GM12878 (cell line): Measurements from ENCODE around the gene CUTA. TPM values are rescaled to one million over a fixed set of nuclear protein-coding genes. Genes with fewer than 3 reads are reported as not detected.
A peak's percentile ranks its signal among the peaks of the same experiment; 100 is the strongest.

Experiments used
- ATAC-seq: fragments of 200-7000 bp; cut with Tn5 transposase; 3 replicates; pipeline ENCODE4 v1.9.1; 2020; ENCODE audit warnings: mild to moderate bottlenecking, moderate library complexity
- BruUV-seq: library from RNA; stranded (reverse); fragments of 400-500 nt; replicated peaks from 2 replicates; lab custom pipeline; 2021; lab: Mats Ljungman, UMichigan
- CTCF ChIA-PET: fragments of 300-600 bp; sonication (Branson Sonifier 250); formaldehyde crosslinking; extraction: SDS; loops from one replicate; lab custom pipeline; 2021; ENCODE audit warnings: inconsistent platforms; lab: Yijun Ruan, JAX
- POLR2A ChIA-PET: fragments of 350-600 bp; formaldehyde crosslinking; extraction: SDS; loops from one replicate; lab custom pipeline; 2021; ENCODE audit warnings: inconsistent platforms; lab: Charles Lee
- RAD21 ChIA-PET: fragments of 300-600 bp; sonication (Branson Sonifier 250); formaldehyde crosslinking; loops from one replicate; lab custom pipeline; 2023; ENCODE audit warnings: antibody characterized with exemption; ENCODE audit not compliant: unreplicated experiment; lab: Charles Lee
- SMC1A ChIA-PET: fragments of 300-600 bp; sonication (Branson Sonifier 250); formaldehyde crosslinking; loops from one replicate; lab custom pipeline; 2023; ENCODE audit not compliant: unreplicated experiment, uncharacterized antibody; lab: Charles Lee
- DNase-seq: peaks from one replicate; pipeline ENCODE4 v3.0.0-alpha.2; 2011; ENCODE audit warnings: low read depth, low spot score
- FAIRE-seq: peaks from 3 replicates; lab custom pipeline; 2011; peaks lifted over from hg19 to GRCh38; lab: Jason Lieb, UNC
- H2AFZ ChIP-seq: 2 replicates; pipeline ENCODE4 v1.6.0; 2011; ENCODE audit warnings: low read depth, low read length, control low read depth; ENCODE audit not compliant: control insufficient read depth
- H3K27ac ChIP-seq: 2 replicates; pipeline ENCODE4 v1.5.1; 2011; ENCODE audit warnings: control low read depth; ENCODE audit not compliant: control insufficient read depth, insufficient read depth
- H3K27me3 ChIP-seq, 2 experiments: replicated peaks in 1 of 2; 2 replicates each; pipeline versions ENCODE4 v1.6.0 to v1.6.1; 2011; ENCODE audit warnings: low read length in 1 of 2; ENCODE audit not compliant: control insufficient read depth in 2 of 2, insufficient read depth in 2 of 2
- H3K36me3 ChIP-seq, 2 experiments: 2 replicates each; pipeline ENCODE4 v1.5.1; 2011; ENCODE audit warnings: low read length in 1 of 2; ENCODE audit not compliant: control insufficient read depth in 2 of 2, insufficient read depth in 2 of 2
- H3K4me1 ChIP-seq: 2 replicates; pipeline ENCODE4 v1.6.1; 2011; ENCODE audit warnings: mild to moderate bottlenecking, low read length, moderate library complexity, mixed read lengths; ENCODE audit not compliant: control insufficient read depth, insufficient read depth
- H3K4me2 ChIP-seq: 2 replicates; pipeline ENCODE4 v1.6.0; 2011; ENCODE audit warnings: control low read depth; ENCODE audit not compliant: control insufficient read depth, insufficient read depth
- H3K4me3 ChIP-seq: fragments of 200-600 bp; sonication (generic); 2 replicates; pipeline ENCODE4 v1.5.1; 2016
- H3K79me2 ChIP-seq: 2 replicates; pipeline ENCODE4 v1.6.0; 2011; ENCODE audit warnings: low read length; ENCODE audit not compliant: control insufficient read depth, insufficient read depth
- H3K9ac ChIP-seq: 2 replicates; pipeline ENCODE4 v1.8.0; 2011; ENCODE audit warnings: low read length, control low read depth, mixed read lengths; ENCODE audit not compliant: control insufficient read depth, insufficient read depth
- H3K9me3 ChIP-seq: replicated peaks from 3 replicates; pipeline ENCODE4 v1.5.1; 2011; ENCODE audit warnings: mild to moderate bottlenecking, low read length; ENCODE audit not compliant: control insufficient read depth, insufficient read depth
- H4K20me1 ChIP-seq: 2 replicates; pipeline ENCODE4 v1.6.0; 2011; ENCODE audit not compliant: control insufficient read depth, insufficient read depth
- BHLHE40 ChIP-seq, 2 experiments: fragments of 450-650 bp in 1 of 2; IDR thresholded peaks; 2 replicates each; pipeline ENCODE4 v1.6.1; 2011 to 2017; ENCODE audit warnings: low read depth in 2 of 2, borderline replicate concordance in 1 of 2, improper control_type of control experiment in 1 of 2, low read length in 1 of 2, mild to moderate bottlenecking in 1 of 2
- CHD2 ChIP-seq: IDR thresholded peaks from 2 replicates; pipeline ENCODE4 v1.6.1; 2011; ENCODE audit warnings: low read depth, low read length, improper control_type of control experiment, borderline replicate concordance
- CREB1 ChIP-seq: IDR thresholded peaks from 2 replicates; pipeline ENCODE4 v1.6.1; 2012; ENCODE audit warnings: low read depth, mild to moderate bottlenecking, inconsistent platforms
- EED ChIP-seq: sonication (generic); IDR thresholded peaks from 2 replicates; pipeline ENCODE4 v1.6.1; 2016; ENCODE audit warnings: antibody characterized with exemption, low read depth
- EGR1 ChIP-seq, 2 experiments: IDR thresholded peaks; 1 replicate in 1 of 2; 2 replicates in 1 of 2; pipeline ENCODE4 v1.6.1; 2011 to 2012; ENCODE audit warnings: low read depth in 2 of 2, low read length in 2 of 2, borderline replicate concordance in 1 of 2, mild to moderate bottlenecking in 1 of 2, moderate library complexity in 1 of 2
- LARP7 ChIP-seq: fragments of 450-650 bp; IDR thresholded peaks from 2 replicates; pipeline ENCODE4 v1.6.1; 2017; ENCODE audit warnings: mild to moderate bottlenecking
- NFYB ChIP-seq: IDR thresholded peaks from 2 replicates; pipeline ENCODE4 v1.6.1; 2011; ENCODE audit warnings: low read depth, mild to moderate bottlenecking, low read length, improper control_type of control experiment, moderate library complexity; ENCODE audit not compliant: insufficient read depth
- NR2F1 ChIP-seq: fragments of 450-650 bp; conservative IDR thresholded peaks from 2 replicates; pipeline ENCODE4 v1.6.1; 2017; ENCODE audit warnings: mild to moderate bottlenecking
- PRDM15 ChIP-seq: fragments of 450-650 bp; formaldehyde crosslinking; IDR thresholded peaks from 2 replicates; pipeline ENCODE4 v1.4.0; 2020; ENCODE audit warnings: mild to moderate bottlenecking, moderate library complexity
- WGBS: methylation state at CpG from one replicate; pipeline ENCODE4 v1.1.6; 2016; ENCODE audit warnings: low lambda C conversion rate; ENCODE audit not compliant: insufficient replicate concordance, insufficient coverage; ENCODE audit errors: missing lambda C conversion rate; 5-methylcytosine and 5-hydroxymethylcytosine counted together
- in situ Hi-C: fragments of 300-500 bp; cut with MboI; formaldehyde crosslinking; loops from 9 replicates; pipeline ENCODE4 v1.14.3; 2018; ENCODE audit warnings: mixed read lengths
- intact Hi-C: fragments of 100-400 bp; cut with micrococcal nuclease; formaldehyde crosslinking; loops from one replicate; pipeline ENCODE4 v1.14.2; 2022; ENCODE audit not compliant: unreplicated experiment
- polyA plus RNA-seq, 11 experiments: library from polyadenylated mRNA; depleted of rRNA in 4 of 11; unstranded in 6 of 11; stranded (reverse) in 5 of 11; fragments of >200 nt; fragmentation: Nextera tagmentation in 4 of 11; fragmentation: Illumina TruSeq in 1 of 11; extraction: Ambion mirVana in 4 of 11; extraction: Trizol in 1 of 11; gene quantifications; 1 replicate in 1 of 11; 2 replicates in 10 of 11; pipeline versions ENCODE4 v1.2.1 to v1.2.3, GENCODE V29; 2011 to 2016; ENCODE audit warnings: inconsistent platforms in 2 of 11, missing spikeins in 2 of 11, low read depth in 1 of 11
- total RNA-seq, 4 experiments: library from RNA; depleted of rRNA in 3 of 4; stranded (reverse); fragments of >200 nt in 3 of 4; fragmentation: Illumina TruSeq in 1 of 4; extraction: Trizol in 1 of 4; gene quantifications; 2 replicates each; pipeline versions ENCODE4 v1.2.1 to v1.2.3, GENCODE V29; 2013 to 2021
- TF ChIP-seq, protein P1 (sequence below): fragments of 450-650 bp; IDR thresholded peaks from 2 replicates; pipeline ENCODE4 v1.6.1; 2016; ENCODE audit warnings: mild to moderate bottlenecking, moderate library complexity, borderline replicate concordance
- TF ChIP-seq, protein P2 (sequence below), 3 experiments: IDR thresholded peaks in 2 of 3; conservative IDR thresholded peaks in 1 of 3; 2 replicates each; pipeline ENCODE4 v1.5.1; 2011; ENCODE audit warnings: low read depth in 3 of 3, low read length in 3 of 3, mild to moderate bottlenecking in 3 of 3, control low read depth in 2 of 3, moderate library complexity in 2 of 3, inconsistent platforms in 1 of 3, mixed read lengths in 1 of 3; ENCODE audit not compliant: control insufficient read depth in 2 of 3, insufficient read depth in 1 of 3; ENCODE audit errors: extremely low read depth in 1 of 3

CUTA gene
- total and polyA plus RNA-seq, 10 of the 15 experiments (the other 5 are each of a cell fraction or from before 2014, with no cell fraction given), result 102 to 293 (median 189) TPM

- Histone ChIP-seq H2AFZ (no peak overlapping the region), H3K36me3 (no peaks in the 10 kb centered on the region), H3K9me3 (no peaks in the 10 kb centered on the region), H3K4me3 (peak overlapping the region; percentile 75), H3K27me3 (no peaks in the 10 kb centered on the region; a peak in 2 of 4 replicates), H4K20me1 (no peaks in the 10 kb centered on the region), H3K27ac (no peak overlapping the region), H3K79me2 (peaks cover 6% of the 10 kb centered on the region), H3K9ac (no peak overlapping the region; the same call in 1 of the 2 replicates), H3K4me2 (peak overlapping the region; percentile 77), H3K4me1 (peaks cover 54% of the 10 kb centered on the region)
- POLR2A ChIA-PET, result interaction anchor here (1.8 kb wide), 1 partner anchor 17 kb away, joined by 6 read pairs; the partner anchor contains the start of gene PHF1
- CTCF ChIA-PET, result no interaction called here
- RAD21 ChIA-PET, result interaction anchor here (1.3 kb wide), 1 partner anchor 27 kb away, joined by 5 read pairs; the partner anchor contains the start of gene ZBTB9
- SMC1A ChIA-PET, result no interaction called here
- 0% methylated on average over 29 of the region's 79 CpGs for WGBS
- ATAC-seq (no peak), DNase-seq (no peak), FAIRE-seq (no peak)
- BruUV-seq, result no TSS peak
- in situ Hi-C loops (no loop called here), intact Hi-C loops (loop anchor here (1.0 to 2.0 kb wide), 2 partner anchors 37 to 144 kb away; partner anchors contain the start of gene KIFC1)
- TF ChIP-seq BHLHE40 (IDR thresholded peaks at IDR 0.05; ENCODE audit: borderline replicate concordance in 1 of 2, low read depth in 2 of 2, low read length in 1 of 2) (peak; percentile 51 to 86; a peak in 3 of 4 replicates), EGR1 (IDR thresholded peaks at IDR 0.05; ENCODE audit: borderline replicate concordance in 1 of 2, low read depth in 2 of 2, low read length in 2 of 2) (peak in 1 of 2 experiments; percentile 70; a peak in 2 of 3 replicates), NFYB (no peak), CREB1 (0 out of 2 replicates have a peak, but pooled peaks have one; percentile 2), LARP7 (0 out of 2 replicates have a peak, but pooled peaks have one; percentile 43), PRDM15 (CRISPR knock-in tag) (no peak), CHD2 (0 out of 2 replicates have a peak, but pooled peaks have one; percentile 34), EED (no peak), NR2F1 (0 out of 2 replicates have a peak, but pooled peaks have one; percentile 15)
- TF ChIP-seq, protein P1, sequence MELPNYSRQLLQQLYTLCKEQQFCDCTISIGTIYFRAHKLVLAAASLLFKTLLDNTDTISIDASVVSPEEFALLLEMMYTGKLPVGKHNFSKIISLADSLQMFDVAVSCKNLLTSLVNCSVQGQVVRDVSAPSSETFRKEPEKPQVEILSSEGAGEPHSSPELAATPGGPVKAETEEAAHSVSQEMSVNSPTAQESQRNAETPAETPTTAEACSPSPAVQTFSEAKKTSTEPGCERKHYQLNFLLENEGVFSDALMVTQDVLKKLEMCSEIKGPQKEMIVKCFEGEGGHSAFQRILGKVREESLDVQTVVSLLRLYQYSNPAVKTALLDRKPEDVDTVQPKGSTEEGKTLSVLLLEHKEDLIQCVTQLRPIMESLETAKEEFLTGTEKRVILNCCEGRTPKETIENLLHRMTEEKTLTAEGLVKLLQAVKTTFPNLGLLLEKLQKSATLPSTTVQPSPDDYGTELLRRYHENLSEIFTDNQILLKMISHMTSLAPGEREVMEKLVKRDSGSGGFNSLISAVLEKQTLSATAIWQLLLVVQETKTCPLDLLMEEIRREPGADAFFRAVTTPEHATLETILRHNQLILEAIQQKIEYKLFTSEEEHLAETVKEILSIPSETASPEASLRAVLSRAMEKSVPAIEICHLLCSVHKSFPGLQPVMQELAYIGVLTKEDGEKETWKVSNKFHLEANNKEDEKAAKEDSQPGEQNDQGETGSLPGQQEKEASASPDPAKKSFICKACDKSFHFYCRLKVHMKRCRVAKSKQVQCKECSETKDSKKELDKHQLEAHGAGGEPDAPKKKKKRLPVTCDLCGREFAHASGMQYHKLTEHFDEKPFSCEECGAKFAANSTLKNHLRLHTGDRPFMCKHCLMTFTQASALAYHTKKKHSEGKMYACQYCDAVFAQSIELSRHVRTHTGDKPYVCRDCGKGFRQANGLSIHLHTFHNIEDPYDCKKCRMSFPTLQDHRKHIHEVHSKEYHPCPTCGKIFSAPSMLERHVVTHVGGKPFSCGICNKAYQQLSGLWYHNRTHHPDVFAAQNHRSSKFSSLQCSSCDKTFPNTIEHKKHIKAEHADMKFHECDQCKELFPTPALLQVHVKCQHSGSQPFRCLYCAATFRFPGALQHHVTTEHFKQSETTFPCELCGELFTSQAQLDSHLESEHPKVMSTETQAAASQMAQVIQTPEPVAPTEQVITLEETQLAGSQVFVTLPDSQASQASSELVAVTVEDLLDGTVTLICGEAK, result peak; percentile 4; the same call in 1 of the 2 replicates
- TF ChIP-seq, protein P2, sequence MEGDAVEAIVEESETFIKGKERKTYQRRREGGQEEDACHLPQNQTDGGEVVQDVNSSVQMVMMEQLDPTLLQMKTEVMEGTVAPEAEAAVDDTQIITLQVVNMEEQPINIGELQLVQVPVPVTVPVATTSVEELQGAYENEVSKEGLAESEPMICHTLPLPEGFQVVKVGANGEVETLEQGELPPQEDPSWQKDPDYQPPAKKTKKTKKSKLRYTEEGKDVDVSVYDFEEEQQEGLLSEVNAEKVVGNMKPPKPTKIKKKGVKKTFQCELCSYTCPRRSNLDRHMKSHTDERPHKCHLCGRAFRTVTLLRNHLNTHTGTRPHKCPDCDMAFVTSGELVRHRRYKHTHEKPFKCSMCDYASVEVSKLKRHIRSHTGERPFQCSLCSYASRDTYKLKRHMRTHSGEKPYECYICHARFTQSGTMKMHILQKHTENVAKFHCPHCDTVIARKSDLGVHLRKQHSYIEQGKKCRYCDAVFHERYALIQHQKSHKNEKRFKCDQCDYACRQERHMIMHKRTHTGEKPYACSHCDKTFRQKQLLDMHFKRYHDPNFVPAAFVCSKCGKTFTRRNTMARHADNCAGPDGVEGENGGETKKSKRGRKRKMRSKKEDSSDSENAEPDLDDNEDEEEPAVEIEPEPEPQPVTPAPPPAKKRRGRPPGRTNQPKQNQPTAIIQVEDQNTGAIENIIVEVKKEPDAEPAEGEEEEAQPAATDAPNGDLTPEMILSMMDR (IDR thresholded peaks at IDR 0.05 in 2 of 3, conservative IDR thresholded peaks at IDR 0.05 in 1 of 3; ENCODE audit: control insufficient read depth in 2 of 3, extremely low read depth in 1 of 3, insufficient read depth in 1 of 3, low read depth in 3 of 3, low read length in 3 of 3), result peak in 1 of 3 experiments; percentile 12; a peak in 2 of 6 replicates
These were observed 9.8 kb upstream of the CUTA start for GRCh38 chr6:33427585-33428223.
